Loucy (cell line): ENCODE measurements around the gene H2BK1.

Experiments used
- CTCF ChIP-seq: fragments of 200-600 bp; sonication (generic); conservative IDR thresholded peaks from 2 replicates; pipeline ENCODE4 v1.5.1; 2014; ENCODE audit warnings: mild to moderate bottlenecking, antibody characterized with exemption, low read length
- EZH2phosphoT487 ChIP-seq: fragments of 200-600 bp; IDR thresholded peaks from 2 replicates; pipeline ENCODE4 v1.6.1; 2018; ENCODE audit warnings: antibody characterized with exemption, mild to moderate bottlenecking, moderate library complexity, borderline replicate concordance

GRCh38 chr7:151218170-151218569 is 7.9 kb upstream of the H2BK1 start:
- no peak for TF ChIP-seq CTCF
- no peak for TF ChIP-seq EZH2phosphoT487
